ENCODE measurements around the gene SMURF1. TPM values are rescaled to one million over a fixed set of nuclear protein-coding genes. Genes with fewer than 3 reads are reported as not detected.

The SMURF1 gene
- total RNA-seq, 4 donors from 2014 or later, result 19.1 to 27.4 (median 23.9) TPM

GRCh38 chr7:99111591-99111990 lies 32.3 kb downstream of the SMURF1 start:
- Histone ChIP-seq H3K4me1 (peaks cover 24 to 56% (median 42%) of the 10 kb centered on the region in 4 donors), H3K36me3 (no peaks in the 10 kb centered on the region), H3K27me3 (no peaks in the 10 kb centered on the region), H3K27ac (replicated peaks in 1 of 4) (no peak overlapping the region), H3K4me3 (no peak overlapping the region), H3K9me3 (no peaks in the 10 kb centered on the region)
- TF ChIP-seq CTCF (IDR thresholded peaks at IDR 0.05) (no peak), POLR2A (IDR thresholded peaks at IDR 0.05; ENCODE audit: low read depth) (no peak), POLR2AphosphoS5 (IDR thresholded peaks at IDR 0.05) (no peak), EP300 (IDR thresholded peaks at IDR 0.05) (no peak)
- DNase-seq (ENCODE audit: extremely low spot score), result no peak
- intact Hi-C loops (cut with DNase I), result no loop called here

- no peak for TF ChIP-seq POLR2AphosphoS5 (IDR thresholded peaks at IDR 0.05)
- TF ChIP-seq POLR2A (IDR thresholded peaks at IDR 0.05; ENCODE audit: low read depth), result no peak
- no peak for TF ChIP-seq CTCF (IDR thresholded peaks at IDR 0.05)
- TF ChIP-seq EP300 (IDR thresholded peaks at IDR 0.05), result no peak
- Histone ChIP-seq H3K4me1 (peaks cover 28 to 75% (median 55%) of the 10 kb centered on the region in 4 donors), H3K27me3 (no peaks in the 10 kb centered on the region), H3K4me3 (peak overlapping the region in 1 of 4 donors; percentile 15), H3K36me3 (no peaks in the 10 kb centered on the region), H3K27ac (replicated peaks in 1 of 4) (peak overlapping the region; percentile 37 to 44 (median 38)), H3K9me3 (no peaks in the 10 kb centered on the region)
- no peak for DNase-seq (ENCODE audit: extremely low spot score)
- intact Hi-C loops (cut with DNase I), result loop anchor here (10.0 kb wide), 1 partner anchor 625 kb away; the partner anchor contains the start of gene CYP3A7
- WGBS, result 60% methylated on average over 9 of the region's 10 CpGs
Observed at GRCh38 chr7:99109108-99110051, 34.5 kb downstream of the SMURF1 start.

- WGBS, result 77% methylated on average over 4 of the region's 4 CpGs
- intact Hi-C loops (cut with DNase I), result loop anchor here (10.0 kb wide), 1 partner anchor 626 kb away; the partner anchor contains the start of gene CYP3A7
- no peaks in the 10 kb centered on the region for H3K36me3 ChIP-seq
- no peak overlapping the region for H3K4me3 ChIP-seq
- peak overlapping the region in 3 of 4 donors; percentile 37 to 44 (median 39) for H3K27ac ChIP-seq (replicated peaks in 1 of 4)
- H3K4me1 ChIP-seq, result peaks cover 33 to 82% (median 60%) of the 10 kb centered on the region in 4 donors
- TF ChIP-seq CTCF (IDR thresholded peaks at IDR 0.05), result no peak
- no peak for TF ChIP-seq EP300 (IDR thresholded peaks at IDR 0.05)
- TF ChIP-seq POLR2A (IDR thresholded peaks at IDR 0.05; ENCODE audit: low read depth), result no peak
- no peak for TF ChIP-seq POLR2AphosphoS5 (IDR thresholded peaks at IDR 0.05)
- H3K9me3 ChIP-seq, result no peaks in the 10 kb centered on the region
- DNase-seq (ENCODE audit: extremely low spot score), result no peak
- no peaks in the 10 kb centered on the region for H3K27me3 ChIP-seq
Observed at GRCh38 chr7:99108613-99109012, 35.3 kb downstream of the SMURF1 start.

- H3K27ac ChIP-seq (replicated peaks in 1 of 4), result peak overlapping the region; percentile 7 to 22 (median 19)
- no peaks in the 10 kb centered on the region for H3K36me3 ChIP-seq
- no peaks in the 10 kb centered on the region for H3K9me3 ChIP-seq
- no peak for TF ChIP-seq POLR2AphosphoS5 (IDR thresholded peaks at IDR 0.05)
- TF ChIP-seq POLR2A (IDR thresholded peaks at IDR 0.05; ENCODE audit: low read depth), result no peak
- no peak for TF ChIP-seq EP300 (IDR thresholded peaks at IDR 0.05)
- TF ChIP-seq CTCF (IDR thresholded peaks at IDR 0.05), result no peak
- DNase-seq (ENCODE audit: extremely low spot score), result no peak
- WGBS, result 56% methylated on average over 4 of the region's 4 CpGs
- peaks cover 27 to 84% (median 65%) of the 10 kb centered on the region in 4 donors for H3K4me1 ChIP-seq
- H3K27me3 ChIP-seq, result no peaks in the 10 kb centered on the region
- no peak overlapping the region for H3K4me3 ChIP-seq
- intact Hi-C loops (cut with DNase I), result loop anchor here (10.0 kb wide), 1 partner anchor 628 kb away; the partner anchor contains the start of gene CYP3A7
Observed at GRCh38 chr7:99106821-99107241, 37.1 kb downstream of the SMURF1 start.

Measured in esophagus muscularis mucosa (tissue), 4 donors.